SK-N-SH treated with all-trans-retinoic acid at 6 μM for 48 hours (cell line): Measurements from ENCODE around the gene CXCL3.

Experiments used
- ATAC-seq: fragments of 200-7000 bp; cut with Tn5 transposase; 3 replicates; pipeline ENCODE4 v1.9.1; 2020; ENCODE audit warnings: mild to moderate bottlenecking, moderate library complexity
- ARNTL ChIP-seq: fragments of 450-650 bp; formaldehyde crosslinking; IDR thresholded peaks from 2 replicates; pipeline ENCODE4 v1.5.0; 2020; ENCODE audit warnings: low read depth, mild to moderate bottlenecking, moderate library complexity, borderline replicate concordance
- BACH2 ChIP-seq: fragments of 250-450 bp; sonication (Bioruptor Pico); IDR thresholded peaks from 2 replicates; pipeline ENCODE4 v1.9.0; 2021; ENCODE audit warnings: mild to moderate bottlenecking, borderline replicate concordance
- CSDC2 ChIP-seq: fragments of 250-450 bp; sonication (Bioruptor Pico); IDR thresholded peaks from 2 replicates; pipeline ENCODE4 v1.5.0; 2020; ENCODE audit warnings: mild to moderate bottlenecking, moderate library complexity
- ESRRG ChIP-seq: fragments of 250-450 bp; sonication (Bioruptor Pico); IDR thresholded peaks from 2 replicates; pipeline ENCODE4 v1.6.1; 2021; ENCODE audit warnings: mild to moderate bottlenecking
- GLIS3 ChIP-seq: fragments of 250-450 bp; sonication (Bioruptor Pico); IDR thresholded peaks from 2 replicates; pipeline ENCODE4 v1.5.0; 2020; ENCODE audit warnings: mild to moderate bottlenecking, moderate library complexity
- ISL1 ChIP-seq: fragments of 250-450 bp; sonication (Bioruptor Pico); IDR thresholded peaks from 2 replicates; pipeline ENCODE4 v2.1.2; 2022; ENCODE audit warnings: mild to moderate bottlenecking, moderate library complexity
- OSR1 ChIP-seq: fragments of 250-450 bp; sonication (Bioruptor Pico); IDR thresholded peaks from 2 replicates; pipeline ENCODE4 v1.8.0; 2022; ENCODE audit warnings: moderate library complexity, mild to moderate bottlenecking, inconsistent platforms
- PATZ1 ChIP-seq: fragments of 250-450 bp; sonication (Bioruptor Pico); IDR thresholded peaks from 2 replicates; pipeline ENCODE4 v1.8.0; 2020; ENCODE audit warnings: mild to moderate bottlenecking, moderate library complexity, borderline replicate concordance
- PPARA ChIP-seq: fragments of 250-450 bp; sonication (Bioruptor Pico); IDR thresholded peaks from 2 replicates; pipeline ENCODE4 v1.5.0; 2020; ENCODE audit warnings: mild to moderate bottlenecking, borderline replicate concordance
- RARB ChIP-seq: fragments of 250-450 bp; sonication (Bioruptor Pico); IDR thresholded peaks from 2 replicates; pipeline ENCODE4 v1.8.0; 2021; ENCODE audit warnings: mild to moderate bottlenecking, moderate library complexity
- SNAI2 ChIP-seq: fragments of 250-450 bp; sonication (Bioruptor Pico); IDR thresholded peaks from 2 replicates; pipeline ENCODE4 v1.5.0; 2020; ENCODE audit warnings: mild to moderate bottlenecking, moderate library complexity
- TCF4 ChIP-seq: fragments of 250-450 bp; sonication (Bioruptor Pico); IDR thresholded peaks from 2 replicates; pipeline ENCODE4 v1.8.0; 2021; ENCODE audit warnings: mild to moderate bottlenecking, moderate library complexity, borderline replicate concordance
- TOX ChIP-seq: fragments of 250-450 bp; sonication (Bioruptor Pico); IDR thresholded peaks from 2 replicates; pipeline ENCODE4 v1.8.0; 2021; ENCODE audit warnings: mild to moderate bottlenecking, moderate library complexity, borderline replicate concordance
- TSHZ2 ChIP-seq: fragments of 250-450 bp; sonication (Bioruptor Pico); IDR thresholded peaks from 2 replicates; pipeline ENCODE4 v1.5.0; 2020; ENCODE audit warnings: mild to moderate bottlenecking, moderate library complexity
- ZC3H10 ChIP-seq: fragments of 250-450 bp; sonication (Bioruptor Pico); IDR thresholded peaks from 2 replicates; pipeline ENCODE4 v1.5.1; 2021; ENCODE audit warnings: mild to moderate bottlenecking, moderate library complexity
- ZFP3 ChIP-seq: fragments of 250-450 bp; sonication (Bioruptor Pico); IDR thresholded peaks from 2 replicates; pipeline ENCODE4 v1.5.0; 2020; ENCODE audit warnings: mild to moderate bottlenecking, moderate library complexity
- ZNF565 ChIP-seq: fragments of 450-650 bp; formaldehyde crosslinking; conservative IDR thresholded peaks from 2 replicates; pipeline ENCODE4 v1.5.0; 2020; ENCODE audit warnings: low read depth, mild to moderate bottlenecking, moderate library complexity
- ZNF8 ChIP-seq: fragments of 450-650 bp; formaldehyde crosslinking; IDR thresholded peaks from 2 replicates; pipeline ENCODE4 v1.5.0; 2020; ENCODE audit warnings: mild to moderate bottlenecking, moderate library complexity
- TF ChIP-seq, protein P1 (sequence below): fragments of 250-450 bp; sonication (Bioruptor Pico); IDR thresholded peaks from 2 replicates; pipeline ENCODE4 v1.8.0; 2021; ENCODE audit warnings: low read depth, mild to moderate bottlenecking, moderate library complexity, borderline replicate concordance
- TF ChIP-seq, protein P2 (sequence below): fragments of 250-450 bp; sonication (Bioruptor Pico); IDR thresholded peaks from 2 replicates; pipeline ENCODE4 v1.5.1; 2021; ENCODE audit warnings: mild to moderate bottlenecking, moderate library complexity

CXCL3 gene

DNA sequence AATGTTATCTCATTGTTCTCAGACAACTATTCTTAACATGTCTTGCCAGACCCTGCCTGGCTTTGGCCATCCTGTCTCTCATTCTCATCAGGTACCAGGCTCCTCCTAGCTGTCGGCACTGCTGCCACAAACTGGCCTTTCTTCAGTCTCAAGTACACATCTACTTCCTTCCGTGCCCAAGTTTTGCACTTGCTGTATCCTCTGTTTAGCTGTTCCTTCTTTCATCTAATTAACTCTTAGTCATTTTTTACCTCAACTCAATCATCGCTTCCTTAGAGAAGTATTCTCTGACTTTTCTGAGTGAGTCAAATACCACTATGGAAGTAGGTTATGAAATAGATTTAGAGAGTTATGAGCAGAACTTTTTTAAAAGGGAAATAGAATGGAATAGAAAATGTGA, 19.7 kb downstream of the CXCL3 start:
- TF ChIP-seq ZC3H10 (CRISPR knock-in tag) (no peak), TCF4 (no peak), TOX (CRISPR knock-in tag) (no peak), ZFP3 (CRISPR knock-in tag) (no peak), RARB (no peak), ESRRG (CRISPR knock-in tag) (no peak), SNAI2 (no peak), OSR1 (no peak), PPARA (no peak), ISL1 (CRISPR knock-in tag) (no peak)
- TF ChIP-seq, protein P1, sequence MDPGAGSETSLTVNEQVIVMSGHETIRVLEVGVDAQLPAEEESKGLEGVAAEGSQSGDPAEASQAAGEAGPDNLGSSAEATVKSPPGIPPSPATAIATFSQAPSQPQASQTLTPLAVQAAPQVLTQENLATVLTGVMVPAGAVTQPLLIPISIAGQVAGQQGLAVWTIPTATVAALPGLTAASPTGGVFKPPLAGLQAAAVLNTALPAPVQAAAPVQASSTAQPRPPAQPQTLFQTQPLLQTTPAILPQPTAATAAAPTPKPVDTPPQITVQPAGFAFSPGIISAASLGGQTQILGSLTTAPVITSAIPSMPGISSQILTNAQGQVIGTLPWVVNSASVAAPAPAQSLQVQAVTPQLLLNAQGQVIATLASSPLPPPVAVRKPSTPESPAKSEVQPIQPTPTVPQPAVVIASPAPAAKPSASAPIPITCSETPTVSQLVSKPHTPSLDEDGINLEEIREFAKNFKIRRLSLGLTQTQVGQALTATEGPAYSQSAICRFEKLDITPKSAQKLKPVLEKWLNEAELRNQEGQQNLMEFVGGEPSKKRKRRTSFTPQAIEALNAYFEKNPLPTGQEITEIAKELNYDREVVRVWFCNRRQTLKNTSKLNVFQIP (CRISPR knock-in tag) = no peak
- no peak for ATAC-seq

- TF ChIP-seq TOX (CRISPR knock-in tag) (no peak), ZNF8 (CRISPR knock-in tag) (no peak)
- no peak for ATAC-seq
Measured at GRCh38 chr4:74018116-74018515, 20.4 kb downstream of the CXCL3 start.

DNA sequence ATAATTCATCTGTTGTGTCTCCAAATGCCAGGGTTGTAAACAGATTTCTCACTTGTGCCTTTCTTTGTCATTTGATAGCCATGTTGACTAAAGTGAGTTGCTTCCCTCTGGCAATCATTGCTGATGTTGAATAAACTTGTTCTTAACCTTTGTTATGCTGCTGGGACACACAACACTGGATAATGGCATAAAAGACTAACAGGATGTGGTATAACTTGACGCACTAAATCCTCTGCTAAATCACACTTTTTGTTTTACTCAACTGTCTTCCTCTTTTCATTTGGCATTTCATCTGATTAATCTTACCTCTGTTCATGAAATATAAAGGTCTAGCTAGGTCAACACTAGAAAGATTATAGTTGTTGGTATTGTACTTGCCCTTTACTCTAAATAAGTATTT, 22.4 kb downstream of the CXCL3 start:
- TF ChIP-seq, protein P1 (CRISPR knock-in tag) = no peak
- TF ChIP-seq RARB (no peak), ZFP3 (CRISPR knock-in tag) (no peak), ARNTL (CRISPR knock-in tag) (no peak)
- ATAC-seq = no peak

DNA sequence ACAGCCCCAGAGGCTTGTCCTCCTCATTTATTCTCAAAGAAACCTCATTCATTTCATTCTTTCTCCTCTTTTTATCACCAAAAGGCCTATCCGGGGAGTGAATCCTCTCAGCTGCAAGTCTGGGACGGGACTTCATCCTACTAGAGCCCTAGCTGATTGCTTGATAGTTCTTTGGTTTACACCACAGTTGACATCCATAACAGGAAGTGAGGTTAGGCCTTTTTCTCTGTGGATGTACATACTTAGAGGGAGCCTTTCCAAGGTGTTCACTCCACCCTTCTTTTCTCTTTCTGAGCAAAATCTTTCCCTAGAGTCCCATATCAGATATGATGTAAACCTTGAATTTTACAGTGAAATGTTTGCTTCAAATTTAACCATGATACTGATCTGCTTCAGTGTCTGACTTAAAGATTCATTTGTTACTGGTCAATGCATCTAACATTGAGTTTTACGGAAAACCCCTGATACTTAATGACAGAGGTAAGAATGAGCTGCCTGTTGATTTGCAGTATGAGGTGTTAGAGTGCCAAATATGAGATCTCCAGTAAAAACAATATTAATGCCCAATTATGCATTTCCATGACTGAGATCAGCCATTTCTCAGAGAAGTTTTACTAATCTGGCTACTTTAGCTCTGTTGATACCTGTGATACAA, 23.2 kb downstream of the CXCL3 start:
- TF ChIP-seq CSDC2 (no peak), PPARA (no peak), ARNTL (CRISPR knock-in tag) (no peak)
- no peak for ATAC-seq

GRCh38 chr4:74014332-74014731, 24.2 kb downstream of the CXCL3 start:
- no peak for TF ChIP-seq OSR1
- no peak for TF ChIP-seq TOX (CRISPR knock-in tag)
- no peak for TF ChIP-seq PATZ1 (CRISPR knock-in tag)
- TF ChIP-seq, protein P1 (CRISPR knock-in tag) = no peak
- TF ChIP-seq BACH2 (CRISPR knock-in tag) = no peak
- no peak for TF ChIP-seq ISL1 (CRISPR knock-in tag)
- TF ChIP-seq SNAI2 = no peak
- no peak for TF ChIP-seq GLIS3 (CRISPR knock-in tag)
- no peak for TF ChIP-seq TSHZ2
- no peak for TF ChIP-seq ZNF565
- no peak for TF ChIP-seq TCF4
- TF ChIP-seq RARB = no peak
- TF ChIP-seq, protein P2, sequence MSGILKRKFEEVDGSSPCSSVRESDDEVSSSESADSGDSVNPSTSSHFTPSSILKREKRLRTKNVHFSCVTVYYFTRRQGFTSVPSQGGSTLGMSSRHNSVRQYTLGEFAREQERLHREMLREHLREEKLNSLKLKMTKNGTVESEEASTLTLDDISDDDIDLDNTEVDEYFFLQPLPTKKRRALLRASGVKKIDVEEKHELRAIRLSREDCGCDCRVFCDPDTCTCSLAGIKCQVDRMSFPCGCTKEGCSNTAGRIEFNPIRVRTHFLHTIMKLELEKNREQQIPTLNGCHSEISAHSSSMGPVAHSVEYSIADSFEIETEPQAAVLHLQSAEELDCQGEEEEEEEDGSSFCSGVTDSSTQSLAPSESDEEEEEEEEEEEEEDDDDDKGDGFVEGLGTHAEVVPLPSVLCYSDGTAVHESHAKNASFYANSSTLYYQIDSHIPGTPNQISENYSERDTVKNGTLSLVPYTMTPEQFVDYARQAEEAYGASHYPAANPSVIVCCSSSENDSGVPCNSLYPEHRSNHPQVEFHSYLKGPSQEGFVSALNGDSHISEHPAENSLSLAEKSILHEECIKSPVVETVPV (CRISPR knock-in tag) = no peak
- no peak for TF ChIP-seq PPARA
- no peak for TF ChIP-seq ARNTL (CRISPR knock-in tag)
- TF ChIP-seq ESRRG (CRISPR knock-in tag) = no peak
- ATAC-seq = no peak
